PC-9 (cell line): Measurements from ENCODE around the gene GCK. TPM values are rescaled to one million over a fixed set of nuclear protein-coding genes. Genes with fewer than 3 reads are reported as not detected.

Source experiments
- BruUV-seq: library from RNA; stranded (reverse); fragments of 400-500 nt; replicated peaks from 2 replicates; lab custom pipeline; 2021; lab: Mats Ljungman, UMichigan
- CTCF ChIA-PET: fragments of 300-600 bp; sonication (Branson Sonifier 250); formaldehyde crosslinking; loops from one replicate; lab custom pipeline; 2022; ENCODE audit warnings: antibody characterized with exemption; lab: Charles Lee
- POLR2A ChIA-PET: fragments of 300-600 bp; sonication (Branson Sonifier 250); formaldehyde crosslinking; loops from one replicate; lab custom pipeline; 2022; ENCODE audit warnings: antibody characterized with exemption; ENCODE audit not compliant: unreplicated experiment; lab: Charles Lee
- DNase-seq, 2 experiments: peaks; one replicate each; pipeline versions ENCODE4 v3.0.0 to v3.0.0-alpha.2; 2015 to 2022; ENCODE audit warnings: mixed read lengths in 1 of 2
- H2AFZ ChIP-seq: fragments of 200-600 bp; sonication (generic); 2 replicates; pipeline ENCODE4 v1.8.1; 2017; ENCODE audit warnings: antibody characterized with exemption
- H3F3A ChIP-seq: fragments of 200-600 bp; sonication (generic); 2 replicates; pipeline ENCODE4 v1.8.1; 2017; ENCODE audit warnings: antibody characterized with exemption, mild to moderate bottlenecking, low read depth; ENCODE audit not compliant: insufficient read depth
- H3K27ac ChIP-seq: fragments of 200-600 bp; sonication (generic); 2 replicates; pipeline ENCODE4 v1.6.1; 2016; ENCODE audit warnings: mixed run types
- H3K27me3 ChIP-seq: fragments of 200-600 bp; sonication (generic); 2 replicates; pipeline ENCODE4 v1.6.1; 2016; ENCODE audit warnings: low read depth, mixed run types; ENCODE audit not compliant: insufficient read depth
- H3K36me3 ChIP-seq: fragments of 200-600 bp; sonication (generic); 2 replicates; pipeline ENCODE4 v1.6.1; 2016; ENCODE audit warnings: low read depth, mixed run types
- H3K4me1 ChIP-seq: fragments of 200-600 bp; sonication (generic); replicated peaks from 2 replicates; pipeline ENCODE4 v1.6.1; 2016; ENCODE audit warnings: mixed run types; ENCODE audit not compliant: insufficient read depth
- H3K4me2 ChIP-seq: fragments of 200-600 bp; sonication (generic); 2 replicates; pipeline ENCODE4 v1.6.1; 2017; ENCODE audit warnings: mixed run types
- H3K4me3 ChIP-seq: fragments of 200-600 bp; sonication (generic); 2 replicates; pipeline ENCODE4 v1.6.1; 2016; ENCODE audit warnings: mixed run types
- H3K79me2 ChIP-seq: fragments of 200-600 bp; sonication (generic); 2 replicates; pipeline ENCODE4 v1.6.1; 2017; ENCODE audit warnings: low read depth, mixed run types
- H3K9me2 ChIP-seq: fragments of 200-600 bp; sonication (generic); 2 replicates; pipeline ENCODE4 v1.8.1; 2017; ENCODE audit warnings: mild to moderate bottlenecking; ENCODE audit not compliant: insufficient read depth
- H3K9me3 ChIP-seq: fragments of 200-600 bp; sonication (generic); 2 replicates; pipeline ENCODE4 v1.8.1; 2016; ENCODE audit warnings: low read depth; ENCODE audit not compliant: insufficient read depth
- H4K20me1 ChIP-seq: fragments of 200-600 bp; sonication (generic); 2 replicates; pipeline ENCODE4 v1.8.1; 2017; ENCODE audit not compliant: insufficient read depth
- EZH2 ChIP-seq: fragments of 200-600 bp; sonication (generic); IDR thresholded peaks from 2 replicates; pipeline ENCODE4 v1.8.0; 2017; ENCODE audit warnings: antibody characterized with exemption, low read depth
- intact Hi-C: fragments of 100-400 bp; cut with micrococcal nuclease; formaldehyde crosslinking; loops from one replicate; pipeline ENCODE4 v1.10.0; 2022; ENCODE audit not compliant: unreplicated experiment
- total RNA-seq: library from RNA; stranded (reverse); gene quantifications from 2 replicates; pipeline ENCODE4 v1.2.3, GENCODE V29; 2021
- TF ChIP-seq, protein P1 (sequence below): fragments of 200-600 bp; sonication (generic); conservative IDR thresholded peaks from 2 replicates; pipeline ENCODE4 v1.6.1; 2017; ENCODE audit warnings: mixed run types, antibody characterized with exemption, mild to moderate bottlenecking, moderate library complexity

The GCK gene
- total RNA-seq, 1 experiment from 2014 or later = not detected

GRCh38 chr7:44216521-44217222 is 27.4 kb upstream of the GCK start:
- BruUV-seq = no TSS peak
- intact Hi-C loops = no loop called here
- Histone ChIP-seq H3K27ac (no peak overlapping the region), H3K27me3 (no peaks in the 10 kb centered on the region), H3K9me3 (no peaks in the 10 kb centered on the region), H3K4me3 (no peak overlapping the region), H3K79me2 (no peaks in the 10 kb centered on the region), H3K4me1 (no peaks in the 10 kb centered on the region), H4K20me1 (no peaks in the 10 kb centered on the region), H2AFZ (no peak overlapping the region), H3K9me2 (no peaks in the 10 kb centered on the region), H3K4me2 (no peak overlapping the region), H3K36me3 (peaks cover 1% of the 10 kb centered on the region; the same call in 1 of the 2 replicates), H3F3A (peaks cover 13% of the 10 kb centered on the region; the same call in 1 of the 2 replicates)
- TF ChIP-seq EZH2 = no peak
- TF ChIP-seq, protein P1, sequence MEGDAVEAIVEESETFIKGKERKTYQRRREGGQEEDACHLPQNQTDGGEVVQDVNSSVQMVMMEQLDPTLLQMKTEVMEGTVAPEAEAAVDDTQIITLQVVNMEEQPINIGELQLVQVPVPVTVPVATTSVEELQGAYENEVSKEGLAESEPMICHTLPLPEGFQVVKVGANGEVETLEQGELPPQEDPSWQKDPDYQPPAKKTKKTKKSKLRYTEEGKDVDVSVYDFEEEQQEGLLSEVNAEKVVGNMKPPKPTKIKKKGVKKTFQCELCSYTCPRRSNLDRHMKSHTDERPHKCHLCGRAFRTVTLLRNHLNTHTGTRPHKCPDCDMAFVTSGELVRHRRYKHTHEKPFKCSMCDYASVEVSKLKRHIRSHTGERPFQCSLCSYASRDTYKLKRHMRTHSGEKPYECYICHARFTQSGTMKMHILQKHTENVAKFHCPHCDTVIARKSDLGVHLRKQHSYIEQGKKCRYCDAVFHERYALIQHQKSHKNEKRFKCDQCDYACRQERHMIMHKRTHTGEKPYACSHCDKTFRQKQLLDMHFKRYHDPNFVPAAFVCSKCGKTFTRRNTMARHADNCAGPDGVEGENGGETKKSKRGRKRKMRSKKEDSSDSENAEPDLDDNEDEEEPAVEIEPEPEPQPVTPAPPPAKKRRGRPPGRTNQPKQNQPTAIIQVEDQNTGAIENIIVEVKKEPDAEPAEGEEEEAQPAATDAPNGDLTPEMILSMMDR = no peak
- CTCF ChIA-PET = no interaction called here
- no peak for DNase-seq
- POLR2A ChIA-PET = interaction anchor here (0.8 kb wide), 1 partner anchor 231 kb away, joined by 6 read pairs; no protein-coding TSS in a partner anchor

GRCh38 chr7:44216019-44216418 is 26.8 kb upstream of the GCK start:
- intact Hi-C loops = no loop called here
- no peak overlapping the region for H3K4me2 ChIP-seq
- H3K4me1 ChIP-seq = no peaks in the 10 kb centered on the region
- no peak for DNase-seq
- no peaks in the 10 kb centered on the region for H3K27me3 ChIP-seq
- no peaks in the 10 kb centered on the region for H3K9me2 ChIP-seq
- no peak overlapping the region for H3K27ac ChIP-seq
- no peaks in the 10 kb centered on the region for H3K9me3 ChIP-seq
- BruUV-seq = no TSS peak
- H2AFZ ChIP-seq = no peak overlapping the region
- ChIA-PET POLR2A (no interaction called here), CTCF (no interaction called here)
- H3F3A ChIP-seq = peaks cover 13% of the 10 kb centered on the region; the same call in 1 of the 2 replicates
- no peak overlapping the region for H3K4me3 ChIP-seq
- H4K20me1 ChIP-seq = no peaks in the 10 kb centered on the region
- H3K36me3 ChIP-seq = peaks cover 8% of the 10 kb centered on the region
- TF ChIP-seq, protein P1 = no peak
- no peak for TF ChIP-seq EZH2
- H3K79me2 ChIP-seq = no peaks in the 10 kb centered on the region

DNA sequence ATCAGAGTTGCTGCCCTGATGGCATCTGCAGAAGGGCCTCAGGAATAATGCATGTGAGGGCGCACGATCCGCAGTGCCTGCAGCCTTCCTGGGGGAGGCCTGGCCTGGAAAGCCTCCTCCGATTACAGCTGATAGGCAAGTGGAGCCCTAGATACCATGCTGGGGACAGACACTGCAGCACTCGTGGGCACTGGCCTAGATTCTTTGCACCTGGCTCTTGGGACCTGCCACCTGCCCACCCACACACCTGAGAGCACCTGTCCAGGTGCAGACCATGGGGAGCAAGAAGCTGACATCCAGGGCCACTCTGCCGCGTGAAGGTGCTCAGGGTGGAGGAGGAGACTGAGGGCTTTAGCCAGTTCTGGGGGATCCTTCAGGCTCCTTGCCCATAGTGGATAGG is 26.3 kb upstream of the GCK start:
- no peaks in the 10 kb centered on the region for H3K4me1 ChIP-seq
- no peaks in the 10 kb centered on the region for H3K79me2 ChIP-seq
- no peak overlapping the region for H3K4me2 ChIP-seq
- H2AFZ ChIP-seq = no peak overlapping the region
- no peak for TF ChIP-seq EZH2
- TF ChIP-seq, protein P1 = no peak
- intact Hi-C loops = no loop called here
- H3K4me3 ChIP-seq = no peak overlapping the region
- no peaks in the 10 kb centered on the region for H3K9me3 ChIP-seq
- peaks cover 13% of the 10 kb centered on the region; the same call in 1 of the 2 replicates for H3F3A ChIP-seq
- peaks cover 13% of the 10 kb centered on the region for H3K36me3 ChIP-seq
- no peak for DNase-seq
- H3K9me2 ChIP-seq = no peaks in the 10 kb centered on the region
- H4K20me1 ChIP-seq = no peaks in the 10 kb centered on the region
- no peak overlapping the region for H3K27ac ChIP-seq
- no TSS peak for BruUV-seq
- POLR2A ChIA-PET = no interaction called here
- no peaks in the 10 kb centered on the region for H3K27me3 ChIP-seq
- CTCF ChIA-PET = no interaction called here
